HEK293T (cell line): ENCODE data around the gene LRRC8E.

Experiments
- ELF4 ChIP-seq: fragments of 450-650 bp; IDR thresholded peaks from 2 replicates; pipeline ENCODE4 v1.6.1; 2017; ENCODE audit warnings: antibody characterized with exemption
- NFRKB ChIP-seq: fragments of 450-650 bp; IDR thresholded peaks from 2 replicates; pipeline ENCODE4 v1.6.1; 2016; ENCODE audit warnings: mild to moderate bottlenecking, moderate library complexity
- ZNF384 ChIP-seq: fragments of 450-650 bp; IDR thresholded peaks from 2 replicates; pipeline ENCODE4 v1.6.1; 2016

- TF ChIP-seq ELF4 (no peak), NFRKB (no peak), ZNF384 (no peak)
These were observed 32.4 kb downstream of the LRRC8E start for GRCh38 chr19:7920519-7921301.
